ENCODE data around the gene REPS2.

DNA sequence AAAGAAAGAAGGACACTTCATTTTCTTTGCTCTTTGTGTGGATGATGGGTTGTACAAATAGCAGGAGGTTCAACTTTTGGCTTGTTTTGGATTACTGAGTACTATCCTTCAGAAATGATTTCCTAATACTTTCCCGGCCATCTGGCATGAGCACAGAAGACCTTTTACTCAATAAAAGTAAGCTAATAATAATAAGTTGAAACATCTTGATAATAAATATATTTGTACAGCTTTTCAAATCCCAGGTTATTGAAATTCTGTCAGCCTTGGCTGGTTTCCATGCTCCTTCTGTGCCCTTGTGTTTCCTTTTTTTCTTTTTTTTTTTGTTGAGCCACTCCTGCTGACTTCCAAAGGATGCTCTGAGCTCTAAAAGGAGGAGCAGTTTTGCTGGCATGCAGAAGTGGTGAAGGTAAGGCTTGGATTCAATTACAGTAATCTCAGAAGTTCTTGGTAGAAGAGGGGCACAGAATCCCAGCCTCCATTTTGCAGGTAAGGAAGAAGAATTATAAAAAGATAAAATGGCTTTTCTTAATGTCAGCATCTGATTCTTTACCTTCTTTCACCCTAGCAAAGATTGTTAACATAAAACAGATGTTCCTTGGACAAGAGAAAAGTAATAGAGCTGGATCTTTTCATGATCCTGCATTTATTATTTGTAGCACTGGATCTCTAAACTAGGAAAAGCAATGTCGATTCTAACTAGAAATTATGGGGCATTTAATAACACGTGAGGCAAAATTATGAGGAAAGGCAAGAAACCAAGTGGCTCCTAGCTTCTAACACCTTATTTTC is 31.9 kb downstream of the REPS2 start:
- TF ChIP-seq CTCF (IDR thresholded peaks at IDR 0.05) (no peak), POLR2A (IDR thresholded peaks at IDR 0.05) (no peak)
